Mesendoderm (in vitro differentiated cells): Measurements from ENCODE around the gene CALML3.

Experiments
- DNase-seq: peaks from one replicate; pipeline ENCODE4 v3.0.0; 2013
- H2AK5ac ChIP-seq: 2 replicates; pipeline ENCODE4 v1.6.1; 2013; ENCODE audit warnings: low read length, inconsistent platforms
- H2BK120ac ChIP-seq: 2 replicates; pipeline ENCODE4 v1.6.1; 2013; ENCODE audit warnings: low read depth, mild to moderate bottlenecking, low read length, moderate library complexity, mixed read lengths
- H2BK15ac ChIP-seq: replicated peaks from 2 replicates; pipeline ENCODE4 v1.6.1; 2013; ENCODE audit warnings: low read depth, mild to moderate bottlenecking, moderate library complexity
- H2BK5ac ChIP-seq: 2 replicates; pipeline ENCODE4 v1.6.1; 2013; ENCODE audit warnings: low read length, inconsistent platforms
- H3K18ac ChIP-seq: 2 replicates; pipeline ENCODE4 v1.6.1; 2013; ENCODE audit warnings: mild to moderate bottlenecking, low read length, mixed read lengths
- H3K23ac ChIP-seq: one replicate; pipeline ENCODE4 v1.6.1; 2013; ENCODE audit warnings: low read length
- H3K27ac ChIP-seq: 2 replicates; pipeline ENCODE4 v1.5.1; 2013; ENCODE audit warnings: low read depth, mild to moderate bottlenecking, inconsistent platforms, low read length, moderate library complexity
- H3K27me3 ChIP-seq: 2 replicates; pipeline ENCODE4 v1.6.1; 2013; ENCODE audit warnings: low read length, control low read depth, mild to moderate bottlenecking, inconsistent platforms; ENCODE audit not compliant: insufficient read depth, poor library complexity
- H3K36me3 ChIP-seq: 2 replicates; pipeline ENCODE4 v1.6.1; 2013; ENCODE audit warnings: low read length, inconsistent platforms; ENCODE audit not compliant: control insufficient read depth, insufficient read depth
- H3K4ac ChIP-seq: one replicate; pipeline ENCODE4 v1.6.1; 2013; ENCODE audit warnings: low read depth, mild to moderate bottlenecking, low read length, moderate library complexity
- H3K4me1 ChIP-seq: 2 replicates; pipeline ENCODE4 v1.6.1; 2013; ENCODE audit warnings: low read depth, low read length, inconsistent platforms; ENCODE audit not compliant: control insufficient read depth
- H3K4me2 ChIP-seq: 2 replicates; pipeline ENCODE4 v1.6.1; 2013; ENCODE audit warnings: low read length
- H3K4me3 ChIP-seq: 2 replicates; pipeline ENCODE4 v1.5.1; 2013; ENCODE audit warnings: mild to moderate bottlenecking, low read length
- H3K56ac ChIP-seq: one replicate; pipeline ENCODE4 v1.6.1; 2013; ENCODE audit warnings: low read length
- H3K79me1 ChIP-seq: 2 replicates; pipeline ENCODE4 v1.6.1; 2013; ENCODE audit warnings: low read length, inconsistent platforms
- H3K79me2 ChIP-seq: 2 replicates; pipeline ENCODE4 v1.6.1; 2013; ENCODE audit warnings: mild to moderate bottlenecking, low read length; ENCODE audit not compliant: control insufficient read depth, insufficient read depth
- H3K9ac ChIP-seq: 2 replicates; pipeline ENCODE4 v1.6.1; 2013; ENCODE audit warnings: low read length, inconsistent platforms
- H4K5ac ChIP-seq: one replicate; pipeline ENCODE4 v1.6.1; 2013; ENCODE audit warnings: low read length
- H4K8ac ChIP-seq: one replicate; pipeline ENCODE4 v1.6.1; 2013; ENCODE audit warnings: low read depth, mild to moderate bottlenecking, control low read depth, low read length, moderate library complexity
- WGBS: extraction: QIAGEN DNeasy Blood & Tissue Kit; methylation state at CpG from one replicate; pipeline ENCODE4 v1.1.7; 2013; ENCODE audit warnings: low lambda C conversion rate, missing lambda C conversion rate; ENCODE audit not compliant: insufficient coverage; ENCODE audit errors: extremely low coverage; 5-methylcytosine and 5-hydroxymethylcytosine counted together

CALML3 gene

DNA sequence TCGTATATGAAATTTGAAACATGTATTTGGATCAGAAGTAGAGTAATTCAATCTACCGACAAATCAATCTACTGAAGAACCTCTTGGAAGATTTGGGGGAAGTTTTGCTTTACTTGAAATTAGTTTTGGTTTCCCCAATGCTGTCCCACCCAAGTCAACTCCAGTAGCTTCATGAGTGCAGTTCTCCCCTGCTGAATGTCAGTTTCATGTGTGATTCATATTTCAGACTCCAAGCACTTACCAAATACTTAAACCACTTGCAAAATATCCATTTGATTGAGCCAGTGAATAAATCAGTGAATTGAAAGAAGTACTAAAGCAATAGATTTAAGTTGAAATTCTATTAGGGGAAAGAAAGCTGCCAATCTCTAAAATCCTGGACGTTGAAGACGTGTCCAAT is 34.7 kb upstream of the CALML3 start:
- Histone ChIP-seq H4K8ac (no peak overlapping the region), H3K79me2 (no peaks in the 10 kb centered on the region), H2BK15ac (no peak overlapping the region), H3K9ac (no peak overlapping the region), H3K27me3 (no peaks in the 10 kb centered on the region), H2BK120ac (no peak overlapping the region), H3K56ac (no peak overlapping the region), H3K36me3 (no peaks in the 10 kb centered on the region), H2AK5ac (no peak overlapping the region), H3K27ac (no peak overlapping the region), H2BK5ac (no peak overlapping the region), H3K4me2 (no peak overlapping the region), H4K5ac (no peak overlapping the region), H3K4me3 (no peak overlapping the region), H3K4me1 (peaks cover 9% of the 10 kb centered on the region), H3K4ac (no peak overlapping the region), H3K79me1 (no peaks in the 10 kb centered on the region), H3K23ac (no peak overlapping the region), H3K18ac (no peak overlapping the region)
- no peak for DNase-seq
- WGBS: no CpG with 5 or more reads among the region's 4 CpGs

DNA sequence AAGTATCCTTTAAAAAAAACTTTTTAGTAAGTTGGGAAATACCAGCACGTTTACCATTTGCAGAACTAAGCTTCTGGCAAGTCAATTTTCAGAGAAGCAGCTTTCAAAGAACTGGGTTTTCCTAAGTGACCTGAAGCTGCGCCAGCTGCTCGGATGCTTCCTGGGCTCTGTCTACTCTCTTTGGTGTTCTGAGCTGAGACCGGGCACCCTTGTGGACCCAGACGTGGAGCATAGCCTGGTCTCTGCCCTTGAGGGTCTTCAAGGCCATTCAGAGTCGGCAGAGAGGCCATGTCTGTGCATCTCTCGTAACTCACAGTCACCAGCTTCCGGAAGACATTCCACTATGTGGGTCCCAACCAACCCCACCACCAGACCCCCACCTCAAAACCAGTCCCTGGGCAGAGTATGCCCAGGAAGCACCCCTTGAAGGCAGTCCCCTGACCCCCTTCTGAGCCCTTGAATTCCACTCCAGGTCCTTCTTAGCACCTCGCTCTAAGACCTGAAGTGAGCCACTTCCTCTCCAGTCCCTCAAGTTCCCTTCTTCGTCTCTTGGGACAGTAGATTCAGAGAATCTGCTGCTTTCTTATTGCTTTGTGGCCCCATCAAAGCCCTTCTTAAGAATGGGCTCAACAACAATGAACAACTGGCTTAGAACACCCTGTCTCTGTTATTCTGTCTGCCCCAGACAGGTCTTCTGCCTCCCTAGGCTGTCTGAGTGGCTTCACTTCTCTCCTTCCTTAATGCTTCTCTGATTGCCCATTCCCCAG is 33.9 kb upstream of the CALML3 start:
- no peaks in the 10 kb centered on the region for H3K27me3 ChIP-seq
- no peak overlapping the region for H3K18ac ChIP-seq
- WGBS: no CpG with 5 or more reads among the region's 10 CpGs

DNA sequence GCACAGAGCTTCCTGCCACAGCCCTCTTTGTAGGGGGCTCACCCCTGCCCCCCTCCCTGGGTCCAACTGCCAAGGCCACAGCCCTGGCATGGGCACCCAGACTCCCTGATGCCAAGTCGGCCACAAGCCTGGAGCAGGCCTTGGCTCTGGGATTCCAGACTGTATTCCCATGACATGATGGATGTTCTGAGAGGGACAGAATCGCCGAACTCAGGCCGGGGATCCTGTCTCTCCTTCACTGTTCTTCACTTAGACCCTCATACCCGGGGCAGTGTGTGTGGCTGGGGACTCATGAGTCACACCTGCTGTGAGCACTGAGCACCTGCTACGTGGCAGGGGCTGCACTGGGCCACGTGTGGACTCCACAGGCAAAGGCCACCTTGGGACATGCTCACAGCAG is 33.3 kb upstream of the CALML3 start:
- Histone ChIP-seq H4K8ac (no peak overlapping the region), H2BK15ac (no peak overlapping the region), H3K79me2 (no peaks in the 10 kb centered on the region), H3K4ac (no peak overlapping the region), H3K36me3 (no peaks in the 10 kb centered on the region), H3K4me2 (no peak overlapping the region), H3K9ac (no peak overlapping the region), H3K23ac (no peak overlapping the region), H3K79me1 (no peaks in the 10 kb centered on the region), H3K18ac (no peak overlapping the region), H3K27me3 (no peaks in the 10 kb centered on the region), H3K56ac (no peak overlapping the region), H3K27ac (no peak overlapping the region), H2BK5ac (no peak overlapping the region), H2AK5ac (no peak overlapping the region), H3K4me3 (no peak overlapping the region), H3K4me1 (peaks cover 6% of the 10 kb centered on the region), H2BK120ac (no peak overlapping the region), H4K5ac (no peak overlapping the region)
- DNase-seq: no peak
- WGBS: no CpG with 5 or more reads among the region's 7 CpGs

More for the DNA sequence above, 33.9 kb upstream of the CALML3 start:
- Histone ChIP-seq H3K27ac (no peak overlapping the region), H3K36me3 (no peaks in the 10 kb centered on the region), H3K4ac (no peak overlapping the region), H2AK5ac (no peak overlapping the region), H3K79me2 (no peaks in the 10 kb centered on the region), H3K23ac (no peak overlapping the region), H2BK5ac (no peak overlapping the region), H3K9ac (no peak overlapping the region), H3K4me2 (no peak overlapping the region), H3K79me1 (no peaks in the 10 kb centered on the region), H3K4me3 (no peak overlapping the region), H2BK15ac (no peak overlapping the region), H4K8ac (no peak overlapping the region), H4K5ac (no peak overlapping the region), H3K56ac (no peak overlapping the region), H2BK120ac (no peak overlapping the region), H3K4me1 (peaks cover 9% of the 10 kb centered on the region)
- no peak for DNase-seq

DNA sequence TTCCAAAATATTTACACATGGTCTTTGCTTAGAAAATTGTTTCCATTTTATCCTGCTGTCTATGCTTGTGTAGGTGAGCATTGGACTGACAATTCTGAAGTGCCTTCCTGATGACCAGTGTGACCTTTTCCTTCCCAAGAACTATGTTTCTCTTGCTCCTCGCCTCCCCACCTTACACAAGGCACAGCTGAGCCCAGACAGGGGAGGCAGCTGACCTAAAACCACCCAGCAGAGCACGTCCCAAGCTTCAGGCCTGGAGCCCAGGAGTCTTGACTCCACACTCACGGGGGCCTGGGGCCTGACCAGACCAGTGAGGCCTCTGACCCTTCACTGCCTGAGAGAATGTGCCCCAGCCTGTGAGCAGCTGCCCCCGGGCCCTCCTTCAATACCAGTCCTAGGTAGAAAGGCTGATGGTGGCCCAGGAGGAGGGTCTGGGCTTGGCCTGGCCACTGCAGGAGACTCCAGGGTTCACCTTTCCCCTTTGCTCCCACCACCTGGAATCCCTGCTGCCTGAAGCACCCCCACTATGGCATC is 32.4 kb upstream of the CALML3 start:
- Histone ChIP-seq H3K4me3 (no peak overlapping the region), H2AK5ac (no peak overlapping the region), H4K8ac (no peak overlapping the region), H3K56ac (no peak overlapping the region), H4K5ac (no peak overlapping the region), H3K36me3 (no peaks in the 10 kb centered on the region), H3K9ac (no peak overlapping the region), H2BK15ac (no peak overlapping the region), H3K4me1 (no peaks in the 10 kb centered on the region), H3K18ac (no peak overlapping the region), H3K79me1 (no peaks in the 10 kb centered on the region), H3K27me3 (no peaks in the 10 kb centered on the region), H2BK120ac (no peak overlapping the region), H3K23ac (no peak overlapping the region), H3K79me2 (no peaks in the 10 kb centered on the region), H3K27ac (no peak overlapping the region), H3K4me2 (no peak overlapping the region), H2BK5ac (no peak overlapping the region), H3K4ac (no peak overlapping the region)
- no CpG with 5 or more reads among the region's 4 CpGs for WGBS
- DNase-seq: no peak

DNA sequence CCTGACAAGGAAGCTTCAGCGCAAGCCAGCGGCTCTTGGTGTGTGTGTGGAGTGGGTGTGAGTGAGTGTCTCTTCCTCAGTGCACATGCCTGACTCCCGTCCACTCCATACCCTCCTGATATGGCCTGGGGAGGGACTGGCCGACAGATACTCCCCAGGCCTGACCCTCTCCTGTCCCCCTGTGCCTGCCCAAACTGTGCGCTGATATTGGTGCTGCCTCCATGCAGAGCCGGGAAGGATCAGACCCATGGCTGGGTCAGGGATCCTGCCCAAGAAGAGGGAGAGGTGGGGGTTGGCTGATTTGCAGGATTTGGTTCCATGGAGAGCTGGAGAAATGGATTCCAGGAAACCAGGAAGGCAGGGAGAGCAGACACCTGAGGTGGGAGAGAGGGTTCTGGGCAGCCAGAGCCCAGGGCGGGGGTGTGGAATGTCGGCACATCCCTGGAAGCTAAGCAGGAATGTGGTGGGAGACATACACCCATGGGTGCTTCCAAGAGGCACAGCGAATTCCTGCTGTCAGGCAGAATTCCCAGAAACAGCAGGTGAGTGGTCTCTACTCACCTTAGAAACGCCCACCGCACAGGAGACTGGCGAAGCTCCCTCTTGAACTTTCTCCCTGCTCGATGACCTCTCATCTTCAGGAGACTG is 31.7 kb upstream of the CALML3 start:
- no peak overlapping the region for H3K27ac ChIP-seq

More for the DNA sequence above, 31.7 kb upstream of the CALML3 start:
- Histone ChIP-seq H3K4me2 (no peak overlapping the region), H3K56ac (no peak overlapping the region), H3K9ac (no peak overlapping the region), H3K4me1 (no peaks in the 10 kb centered on the region), H3K36me3 (no peaks in the 10 kb centered on the region), H3K18ac (peak overlapping the region; percentile 5), H2BK15ac (no peak overlapping the region), H3K79me2 (no peaks in the 10 kb centered on the region), H4K8ac (no peak overlapping the region), H3K23ac (no peak overlapping the region), H2BK5ac (no peak overlapping the region), H3K27me3 (no peaks in the 10 kb centered on the region), H3K4me3 (no peak overlapping the region), H4K5ac (no peak overlapping the region), H2AK5ac (no peak overlapping the region), H2BK120ac (no peak overlapping the region), H3K79me1 (no peaks in the 10 kb centered on the region), H3K4ac (no peak overlapping the region)
- no CpG with 5 or more reads among the region's 13 CpGs for whole genome bisulfite sequencing
- DNase-seq: no peak
